Activated CD8-positive, alpha-beta T cell treated with anti-CD3 and anti-CD28 coated beads for 36 hours (primary cell): ENCODE measurements around the gene NEURL1. TPM values are rescaled to one million over a fixed set of nuclear protein-coding genes. Genes with fewer than 3 reads are reported as not detected.

ENCODE experiments used
- ATAC-seq: fragments of 200-7000 bp; cut with Tn5 transposase; one replicate; pipeline ENCODE4 v1.10.0; 2021; ENCODE audit warnings: mild to moderate bottlenecking, moderate library complexity
- CTCF ChIA-PET: fragments of 350-600 bp; sonication (Branson Sonifier 250); formaldehyde crosslinking; loops from one replicate; lab custom pipeline; 2021; ENCODE audit warnings: antibody characterized with exemption; lab: Charles Lee
- POLR2A ChIA-PET: fragments of 350-600 bp; sonication (Branson Sonifier 250); formaldehyde crosslinking; loops from one replicate; lab custom pipeline; 2021; ENCODE audit warnings: antibody characterized with exemption; lab: Charles Lee
- DNase-seq: peaks from one replicate; pipeline ENCODE4 v3.0.0-alpha.2; 2020
- H3K27ac Mint-ChIP-seq: one replicate; pipeline ENCODE4 v1.8.0; 2021; ENCODE audit warnings: mild to moderate bottlenecking, mixed read lengths
- H3K27me3 Mint-ChIP-seq: one replicate; pipeline ENCODE4 v1.8.0; 2021; ENCODE audit warnings: mixed read lengths
- H3K36me3 Mint-ChIP-seq: one replicate; pipeline ENCODE4 v1.8.0; 2021; ENCODE audit warnings: low read depth, mixed read lengths
- H3K4me1 Mint-ChIP-seq: one replicate; pipeline ENCODE4 v1.8.0; 2021; ENCODE audit warnings: low read depth, mixed read lengths
- H3K4me3 Mint-ChIP-seq: one replicate; pipeline ENCODE4 v1.8.0; 2021; ENCODE audit warnings: mild to moderate bottlenecking, moderate library complexity, mixed read lengths
- H3K9me3 Mint-ChIP-seq: one replicate; pipeline ENCODE4 v1.8.0; 2021; ENCODE audit warnings: mixed read lengths
- intact Hi-C: fragments of 100-400 bp; cut with micrococcal nuclease; formaldehyde crosslinking; loops from one replicate; pipeline ENCODE4 v1.10.0; 2022
- total RNA-seq, 2 experiments: library from RNA; stranded (reverse); gene quantifications; one replicate each; pipeline ENCODE4 v1.2.3, GENCODE V29; 2021
- TF ChIP-seq, protein P1 (sequence below): fragments of 200-600 bp; IDR thresholded peaks from one replicate; pipeline ENCODE4 v1.8.0; 2022; ENCODE audit warnings: antibody characterized with exemption, mild to moderate bottlenecking

Gene NEURL1
- total RNA-seq, 2 experiments from 2014 or later = 1.7 to 1.9 TPM

DNA sequence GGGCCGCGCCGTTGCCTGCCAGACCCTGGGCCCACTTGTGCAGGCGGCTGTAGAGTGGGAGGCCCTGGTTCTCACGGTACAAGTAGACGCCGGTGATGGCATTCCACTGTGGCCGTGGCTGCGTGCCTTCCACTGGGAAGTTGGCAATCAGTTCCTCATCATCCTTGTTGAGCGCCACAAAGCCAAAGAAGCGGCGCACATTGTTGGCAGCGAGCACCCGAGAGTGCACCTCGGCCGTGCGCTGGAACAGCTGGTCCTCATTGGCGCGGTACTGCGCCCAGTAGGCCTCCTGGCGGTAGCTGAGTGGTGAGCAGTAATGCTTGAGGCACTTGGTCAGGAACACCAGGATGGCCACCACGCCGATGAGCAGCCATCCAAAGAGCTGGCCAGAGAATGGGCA is 46.3 kb upstream of the NEURL1 start:
- intact Hi-C loops = no loop called here
- H3K4me3 Mint-ChIP-seq = no peak overlapping the region
- TF ChIP-seq, protein P1, sequence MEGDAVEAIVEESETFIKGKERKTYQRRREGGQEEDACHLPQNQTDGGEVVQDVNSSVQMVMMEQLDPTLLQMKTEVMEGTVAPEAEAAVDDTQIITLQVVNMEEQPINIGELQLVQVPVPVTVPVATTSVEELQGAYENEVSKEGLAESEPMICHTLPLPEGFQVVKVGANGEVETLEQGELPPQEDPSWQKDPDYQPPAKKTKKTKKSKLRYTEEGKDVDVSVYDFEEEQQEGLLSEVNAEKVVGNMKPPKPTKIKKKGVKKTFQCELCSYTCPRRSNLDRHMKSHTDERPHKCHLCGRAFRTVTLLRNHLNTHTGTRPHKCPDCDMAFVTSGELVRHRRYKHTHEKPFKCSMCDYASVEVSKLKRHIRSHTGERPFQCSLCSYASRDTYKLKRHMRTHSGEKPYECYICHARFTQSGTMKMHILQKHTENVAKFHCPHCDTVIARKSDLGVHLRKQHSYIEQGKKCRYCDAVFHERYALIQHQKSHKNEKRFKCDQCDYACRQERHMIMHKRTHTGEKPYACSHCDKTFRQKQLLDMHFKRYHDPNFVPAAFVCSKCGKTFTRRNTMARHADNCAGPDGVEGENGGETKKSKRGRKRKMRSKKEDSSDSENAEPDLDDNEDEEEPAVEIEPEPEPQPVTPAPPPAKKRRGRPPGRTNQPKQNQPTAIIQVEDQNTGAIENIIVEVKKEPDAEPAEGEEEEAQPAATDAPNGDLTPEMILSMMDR = no peak
- ATAC-seq = no peak
- no peak for DNase-seq
- CTCF ChIA-PET = interaction anchor here (1.4 kb wide), 1 partner anchor 30 kb away, joined by 3 read pairs; no protein-coding TSS in a partner anchor
- H3K4me1 Mint-ChIP-seq = peaks cover 29% of the 10 kb centered on the region
- H3K27me3 Mint-ChIP-seq = no peaks in the 10 kb centered on the region
- peak overlapping the region; percentile 37 for H3K27ac Mint-ChIP-seq
- POLR2A ChIA-PET = interaction anchor here (0.7 kb wide), 1 partner anchor 11 kb away, joined by 3 read pairs; no protein-coding TSS in a partner anchor
- peaks cover 58% of the 10 kb centered on the region for H3K36me3 Mint-ChIP-seq
- no peaks in the 10 kb centered on the region for H3K9me3 Mint-ChIP-seq

DNA sequence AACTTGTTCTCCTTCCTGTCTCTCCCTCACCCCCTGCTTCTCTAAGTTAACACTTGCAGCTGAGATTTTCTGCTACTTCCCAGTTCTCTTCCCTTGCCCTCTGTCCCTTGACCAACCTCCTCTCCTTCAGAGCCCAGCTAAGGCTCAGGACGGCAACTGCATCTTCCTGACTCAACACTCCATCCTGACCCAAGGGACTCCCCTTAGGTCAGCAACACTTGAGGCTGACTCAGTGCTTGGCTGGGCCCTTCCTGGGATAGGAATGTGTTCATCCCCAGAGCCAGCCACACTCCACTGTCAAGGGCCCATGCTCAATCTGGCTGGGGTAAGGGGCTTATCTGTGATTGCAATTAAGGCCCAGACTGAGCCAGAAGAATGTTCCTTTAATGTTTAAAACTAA is 44.8 kb upstream of the NEURL1 start:
- intact Hi-C loops = no loop called here
- POLR2A ChIA-PET = interaction anchor here (1.3 kb wide), 1 partner anchor 15 kb away, joined by 3 read pairs; no protein-coding TSS in a partner anchor
- DNase-seq (no peak), ATAC-seq (no peak)
- Mint-ChIP-seq H3K4me3 (no peak overlapping the region), H3K36me3 (peaks cover 49% of the 10 kb centered on the region), H3K27me3 (no peaks in the 10 kb centered on the region), H3K9me3 (no peaks in the 10 kb centered on the region), H3K4me1 (peaks cover 36% of the 10 kb centered on the region), H3K27ac (peak overlapping the region; percentile 30)
- TF ChIP-seq, protein P1 = no peak
- CTCF ChIA-PET = interaction anchor here (1.1 to 2.4 kb wide), 3 partner anchors 28 to 32 kb away, joined by 3 to 9 read pairs (median 3); no protein-coding TSS in a partner anchor

DNA sequence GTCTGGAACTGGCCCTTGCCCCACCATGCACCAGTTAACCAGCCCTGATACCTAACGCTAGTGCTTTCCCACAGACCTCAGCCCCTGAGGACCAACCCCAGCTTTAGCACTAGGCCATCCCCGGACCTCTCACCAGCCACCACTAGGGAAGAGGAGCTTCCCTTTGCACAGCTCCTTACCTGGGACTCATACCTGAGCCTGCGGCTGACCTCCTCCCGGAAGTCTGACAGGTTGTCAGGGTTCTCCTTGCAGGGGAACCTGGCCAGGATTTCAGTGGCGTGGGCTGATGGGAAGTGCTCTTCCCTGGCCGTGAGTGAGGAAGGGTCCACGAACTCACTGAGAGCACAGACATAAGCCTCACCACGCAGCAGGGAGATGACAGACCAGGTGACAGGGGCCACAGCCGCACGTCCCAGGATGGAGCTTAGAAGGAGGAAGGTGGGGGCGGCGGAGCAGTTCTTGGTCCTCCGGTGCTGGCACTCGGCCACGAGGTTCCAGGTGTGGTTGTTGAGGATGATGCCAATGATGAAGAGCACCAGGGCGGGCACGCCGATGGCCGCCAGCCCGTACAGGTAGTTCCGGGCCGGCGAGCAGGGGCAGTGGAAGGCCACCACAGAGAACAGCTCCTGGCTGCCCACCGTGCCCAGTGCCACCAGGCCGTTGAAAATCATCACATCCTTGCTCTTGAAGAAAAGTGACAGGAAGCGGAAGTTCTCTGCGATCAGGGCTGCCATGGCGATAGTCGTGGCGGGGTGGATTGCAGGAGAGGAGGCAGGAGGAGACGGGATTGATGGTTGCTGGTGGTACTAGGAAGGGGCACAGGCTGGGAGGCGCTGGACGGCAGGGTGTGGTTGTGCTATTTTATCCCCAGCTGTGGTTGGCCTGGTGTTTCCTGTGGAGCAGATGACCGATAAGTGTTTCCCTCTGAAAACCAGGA is 44.0 kb upstream of the NEURL1 start:
- no peaks in the 10 kb centered on the region for H3K27me3 Mint-ChIP-seq
- peaks cover 36% of the 10 kb centered on the region for H3K4me1 Mint-ChIP-seq
- H3K4me3 Mint-ChIP-seq = peak overlapping the region; percentile 2
- intact Hi-C loops = loop anchor here (5.0 kb wide), 1 partner anchor 38 kb away; no protein-coding TSS in a partner anchor
- ChIA-PET POLR2A (interaction anchor here (0.9 to 1.9 kb wide), 6 partner anchors 10 to 43 kb away, joined by 3 to 6 read pairs (median 4); no protein-coding TSS in a partner anchor), CTCF (interaction anchor here (1.1 to 2.4 kb wide), 2 partner anchors 32 to 33 kb away, joined by 3 to 9 read pairs; no protein-coding TSS in a partner anchor)
- no peak for ATAC-seq
- peak overlapping the region; percentile 53 for H3K27ac Mint-ChIP-seq
- no peak for DNase-seq
- H3K9me3 Mint-ChIP-seq = no peaks in the 10 kb centered on the region
- TF ChIP-seq, protein P1 = no peak
- peaks cover 42% of the 10 kb centered on the region for H3K36me3 Mint-ChIP-seq

DNA sequence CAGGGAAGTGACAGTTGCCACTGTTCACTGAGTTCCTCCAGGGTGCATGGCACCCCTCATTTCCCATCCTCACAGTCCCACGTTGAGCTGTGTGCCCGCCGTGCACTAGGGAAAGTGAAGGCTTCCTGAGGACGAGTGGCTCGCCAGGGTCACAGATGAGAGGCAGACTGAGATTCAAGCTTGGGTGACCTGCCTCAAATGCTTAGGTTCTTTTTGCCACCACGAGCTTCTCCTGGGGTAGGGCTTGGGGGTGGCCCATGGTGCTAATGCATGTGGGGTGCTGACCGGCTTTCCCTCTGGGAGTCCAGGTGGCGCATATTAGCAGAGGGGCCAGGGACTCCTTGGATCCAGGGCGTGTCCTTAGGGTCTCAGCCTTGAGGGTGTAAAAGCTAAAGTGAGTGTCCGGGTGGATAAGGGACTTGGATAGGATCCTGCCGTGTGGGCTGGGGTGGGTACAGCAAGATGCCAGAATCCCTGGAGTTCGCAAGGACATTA is 43.3 kb upstream of the NEURL1 start:
- no peaks in the 10 kb centered on the region for H3K27me3 Mint-ChIP-seq
- DNase-seq (no peak), ATAC-seq (no peak)
- H3K4me3 Mint-ChIP-seq = no peak overlapping the region
- peaks cover 36% of the 10 kb centered on the region for H3K36me3 Mint-ChIP-seq
- peaks cover 36% of the 10 kb centered on the region for H3K4me1 Mint-ChIP-seq
- H3K9me3 Mint-ChIP-seq = no peaks in the 10 kb centered on the region
- no peak overlapping the region for H3K27ac Mint-ChIP-seq
- TF ChIP-seq, protein P1 = no peak
- ChIA-PET CTCF (interaction anchor here (1.1 to 4.9 kb wide), 4 partner anchors 22 to 35 kb away, joined by 3 to 38 read pairs (median 13); no protein-coding TSS in a partner anchor), POLR2A (interaction anchor here (0.7 to 1.9 kb wide), 7 partner anchors 10 to 42 kb away, joined by 3 to 6 read pairs (median 3); no protein-coding TSS in a partner anchor)
- intact Hi-C loops = loop anchor here (5.0 kb wide), 1 partner anchor 37 kb away; no protein-coding TSS in a partner anchor
